Measurements from ENCODE around the gene CLASP1. TPM values are rescaled to one million over a fixed set of nuclear protein-coding genes. Genes with fewer than 3 reads are reported as not detected.

The CLASP1 gene
- total RNA-seq, 1 experiment from 2014 or later = 45.9 TPM

GRCh38 chr2:121435790-121436189 lies 213.5 kb downstream of the CLASP1 start:
- Histone ChIP-seq H4K20me1 (ENCODE audit: control insufficient read depth, insufficient read depth, insufficient read length) (no peaks in the 10 kb centered on the region), H3K27me3 (ENCODE audit: insufficient read depth, low read length) (no peaks in the 10 kb centered on the region), H2BK15ac (ENCODE audit: low read depth, low read length) (no peak overlapping the region), H3K14ac (ENCODE audit: insufficient read depth, low read length) (no peak overlapping the region), H2BK5ac (ENCODE audit: insufficient read length, low read length) (no peak overlapping the region), H2AK5ac (ENCODE audit: insufficient read length, low read length) (no peak overlapping the region), H2BK20ac (ENCODE audit: low read depth, low read length, poor library complexity, severe bottlenecking) (no peak overlapping the region), H3K27ac (ENCODE audit: insufficient read length, low read depth, low read length) (no peak overlapping the region), H3K79me1 (ENCODE audit: insufficient read depth, low read depth, low read length, poor library complexity, severe bottlenecking) (no peaks in the 10 kb centered on the region), H3K9me3 (ENCODE audit: control insufficient read depth, low read depth, low read length) (no peaks in the 10 kb centered on the region), H2AFZ (ENCODE audit: low read length) (no peak overlapping the region), H3K23ac (ENCODE audit: insufficient read length, low read depth, low read length) (no peak overlapping the region), H3K56ac (ENCODE audit: insufficient read length, low read depth, low read length) (no peak overlapping the region), H2BK120ac (ENCODE audit: low read depth, low read length, poor library complexity, severe bottlenecking) (no peak overlapping the region), H3K79me2 (ENCODE audit: insufficient read depth, low read length) (no peaks in the 10 kb centered on the region), H3T11ph (ENCODE audit: low read length) (no peak overlapping the region), H4K8ac (replicated peaks; ENCODE audit: insufficient read length, low read depth, low read length) (no peak overlapping the region), H3K4me2 (ENCODE audit: insufficient read depth, insufficient read length, low read length) (no peak overlapping the region), H3K9ac (ENCODE audit: extremely low read depth, insufficient read length, low read length) (no peak overlapping the region), H2BK12ac (ENCODE audit: insufficient read length, low read depth, low read length) (no peak overlapping the region), H4K91ac (ENCODE audit: insufficient read length, low read depth, low read length) (no peak overlapping the region), H3K18ac (ENCODE audit: insufficient read length, low read depth, low read length) (no peak overlapping the region), H3K4ac (ENCODE audit: low read depth, low read length) (no peak overlapping the region), H3K23me2 (ENCODE audit: insufficient read length, low read depth, low read length, poor library complexity, severe bottlenecking) (no peaks in the 10 kb centered on the region), H4K5ac (ENCODE audit: insufficient read length, low read depth, low read length) (no peak overlapping the region), H3K4me1 (ENCODE audit: insufficient read depth, low read length) (no peaks in the 10 kb centered on the region)
- Mint-ChIP-seq H3K36me3 (ENCODE audit: insufficient read depth in 1 of 3, low read depth in 3 of 3) (peaks cover 6 to 34% (median 27%) of the 10 kb centered on the region in 3 experiments; a peak in 5 of 7 replicates), H3K27ac (no peak overlapping the region), H3K4me3 (no peak overlapping the region), H3K9me3 (no peaks in the 10 kb centered on the region), H3K4me1 (no peaks in the 10 kb centered on the region), H3K27me3 (ENCODE audit: low read depth) (no peaks in the 10 kb centered on the region)
- TF ChIP-seq CTCF (conservative IDR thresholded peaks at IDR 0.05) = no peak
- no peak for DNase-seq
- WGBS (ENCODE audit: extremely low coverage, insufficient read length, low lambda C conversion rate) = no CpG with 5 or more reads among the region's 3 CpGs

All from H9 (cell line).